A549 (cell line): Measurements from ENCODE around the gene FSD1.

ENCODE experiments used
- CHD4 ChIP-seq: fragments of 200-600 bp; sonication (generic); IDR thresholded peaks from 2 replicates; pipeline ENCODE4 v1.6.1; 2016; ENCODE audit warnings: antibody characterized with exemption, mild to moderate bottlenecking, borderline replicate concordance
- EHF ChIP-seq: fragments of 250-450 bp; sonication (Bioruptor Pico); IDR thresholded peaks from 2 replicates; pipeline ENCODE4 v1.5.0; 2020; ENCODE audit warnings: mild to moderate bottlenecking
- EP300 ChIP-seq, 2 experiments: fragments of >200 bp; sonication (Bioruptor Twin); formaldehyde crosslinking; IDR thresholded peaks; 2 replicates in 1 of 2; 3 replicates in 1 of 2; pipeline ENCODE4 v1.6.1; 2016 to 2017
- FOXS1 ChIP-seq: fragments of 250-450 bp; sonication (Bioruptor Pico); IDR thresholded peaks from 2 replicates; pipeline ENCODE4 v1.5.0; 2020; ENCODE audit warnings: mild to moderate bottlenecking, moderate library complexity
- KDM1A ChIP-seq: fragments of 200-600 bp; sonication (generic); IDR thresholded peaks from 2 replicates; pipeline ENCODE4 v1.6.1; 2016; ENCODE audit warnings: low read depth, mild to moderate bottlenecking
- POLR2A ChIP-seq: IDR thresholded peaks from 2 replicates; pipeline ENCODE4 v1.6.1; 2012; ENCODE audit warnings: mild to moderate bottlenecking, low read length
- POLR2AphosphoS2 ChIP-seq: conservative IDR thresholded peaks from 2 replicates; pipeline ENCODE4 v1.6.1; 2012; ENCODE audit warnings: low read length, improper control_type of control experiment, inconsistent platforms
- RNF2 ChIP-seq: fragments of 200-600 bp; sonication (generic); IDR thresholded peaks from 2 replicates; pipeline ENCODE4 v1.6.1; 2016; ENCODE audit warnings: low read depth, mild to moderate bottlenecking, antibody characterized with exemption, moderate library complexity, borderline replicate concordance
- TF ChIP-seq, protein P1 (sequence below): IDR thresholded peaks from 2 replicates; pipeline ENCODE4 v1.6.1; 2012
- TF ChIP-seq, protein P2 (sequence below): fragments of >200 bp; sonication (Bioruptor Twin); formaldehyde crosslinking; IDR thresholded peaks from 3 replicates; pipeline ENCODE4 v1.5.1; 2016
- TF ChIP-seq, protein P3 (sequence below): fragments of 200-600 bp; sonication (generic); IDR thresholded peaks from 2 replicates; pipeline ENCODE4 v1.6.1; 2016; ENCODE audit warnings: antibody characterized with exemption, mild to moderate bottlenecking, moderate library complexity
- TF ChIP-seq, protein P4 (sequence below): fragments of 150-350 bp; IDR thresholded peaks from 2 replicates; pipeline ENCODE4 v1.6.1; 2014; ENCODE audit warnings: low read depth, mild to moderate bottlenecking, low read length
- TF ChIP-seq, protein P5 (sequence below): fragments of 450-650 bp; IDR thresholded peaks from 2 replicates; pipeline ENCODE4 v1.6.1; 2014; ENCODE audit warnings: antibody characterized with exemption

DNA sequence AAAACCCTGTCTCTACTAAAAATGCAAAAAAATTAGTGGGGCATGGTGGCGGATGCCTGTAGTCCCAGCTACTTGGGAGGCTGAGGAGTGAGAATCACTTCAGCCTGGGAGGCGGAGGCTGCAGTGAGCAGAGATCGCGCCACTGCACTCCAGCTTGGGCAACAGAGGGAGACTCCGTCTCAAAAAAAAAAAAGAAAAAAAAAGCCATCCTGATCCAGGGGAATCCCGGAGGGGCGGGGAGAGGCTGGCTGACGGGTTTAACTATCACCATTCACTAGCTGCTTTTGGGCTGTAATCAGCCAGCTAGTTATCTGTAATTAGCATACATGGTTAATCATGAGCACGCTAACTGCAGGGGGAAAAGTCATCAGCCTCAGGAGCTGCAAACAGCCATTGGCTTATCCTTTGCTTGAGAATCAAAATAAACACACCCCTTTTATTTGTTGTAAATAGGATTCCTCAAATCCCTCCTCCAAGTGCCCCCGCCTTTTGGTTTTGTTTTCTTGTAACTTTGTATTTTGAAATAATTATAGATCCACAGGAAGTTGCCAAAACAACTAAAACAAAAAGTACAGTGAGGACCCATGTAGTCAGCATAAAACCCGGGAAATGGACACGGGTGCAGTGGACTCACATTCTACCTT lies 9.6 kb downstream of the FSD1 start:
- TF ChIP-seq, protein P1, sequence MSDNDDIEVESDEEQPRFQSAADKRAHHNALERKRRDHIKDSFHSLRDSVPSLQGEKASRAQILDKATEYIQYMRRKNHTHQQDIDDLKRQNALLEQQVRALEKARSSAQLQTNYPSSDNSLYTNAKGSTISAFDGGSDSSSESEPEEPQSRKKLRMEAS, result no peak
- TF ChIP-seq, protein P2, sequence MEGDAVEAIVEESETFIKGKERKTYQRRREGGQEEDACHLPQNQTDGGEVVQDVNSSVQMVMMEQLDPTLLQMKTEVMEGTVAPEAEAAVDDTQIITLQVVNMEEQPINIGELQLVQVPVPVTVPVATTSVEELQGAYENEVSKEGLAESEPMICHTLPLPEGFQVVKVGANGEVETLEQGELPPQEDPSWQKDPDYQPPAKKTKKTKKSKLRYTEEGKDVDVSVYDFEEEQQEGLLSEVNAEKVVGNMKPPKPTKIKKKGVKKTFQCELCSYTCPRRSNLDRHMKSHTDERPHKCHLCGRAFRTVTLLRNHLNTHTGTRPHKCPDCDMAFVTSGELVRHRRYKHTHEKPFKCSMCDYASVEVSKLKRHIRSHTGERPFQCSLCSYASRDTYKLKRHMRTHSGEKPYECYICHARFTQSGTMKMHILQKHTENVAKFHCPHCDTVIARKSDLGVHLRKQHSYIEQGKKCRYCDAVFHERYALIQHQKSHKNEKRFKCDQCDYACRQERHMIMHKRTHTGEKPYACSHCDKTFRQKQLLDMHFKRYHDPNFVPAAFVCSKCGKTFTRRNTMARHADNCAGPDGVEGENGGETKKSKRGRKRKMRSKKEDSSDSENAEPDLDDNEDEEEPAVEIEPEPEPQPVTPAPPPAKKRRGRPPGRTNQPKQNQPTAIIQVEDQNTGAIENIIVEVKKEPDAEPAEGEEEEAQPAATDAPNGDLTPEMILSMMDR, result no peak
- TF ChIP-seq EP300 (IDR thresholded peaks at IDR 0.05) (no peak), FOXS1 (CRISPR knock-in tag) (no peak), EHF (CRISPR knock-in tag) (no peak), POLR2A (no peak), CHD4 (no peak), KDM1A (no peak), RNF2 (no peak), POLR2AphosphoS2 (no peak)
- TF ChIP-seq, protein P3, sequence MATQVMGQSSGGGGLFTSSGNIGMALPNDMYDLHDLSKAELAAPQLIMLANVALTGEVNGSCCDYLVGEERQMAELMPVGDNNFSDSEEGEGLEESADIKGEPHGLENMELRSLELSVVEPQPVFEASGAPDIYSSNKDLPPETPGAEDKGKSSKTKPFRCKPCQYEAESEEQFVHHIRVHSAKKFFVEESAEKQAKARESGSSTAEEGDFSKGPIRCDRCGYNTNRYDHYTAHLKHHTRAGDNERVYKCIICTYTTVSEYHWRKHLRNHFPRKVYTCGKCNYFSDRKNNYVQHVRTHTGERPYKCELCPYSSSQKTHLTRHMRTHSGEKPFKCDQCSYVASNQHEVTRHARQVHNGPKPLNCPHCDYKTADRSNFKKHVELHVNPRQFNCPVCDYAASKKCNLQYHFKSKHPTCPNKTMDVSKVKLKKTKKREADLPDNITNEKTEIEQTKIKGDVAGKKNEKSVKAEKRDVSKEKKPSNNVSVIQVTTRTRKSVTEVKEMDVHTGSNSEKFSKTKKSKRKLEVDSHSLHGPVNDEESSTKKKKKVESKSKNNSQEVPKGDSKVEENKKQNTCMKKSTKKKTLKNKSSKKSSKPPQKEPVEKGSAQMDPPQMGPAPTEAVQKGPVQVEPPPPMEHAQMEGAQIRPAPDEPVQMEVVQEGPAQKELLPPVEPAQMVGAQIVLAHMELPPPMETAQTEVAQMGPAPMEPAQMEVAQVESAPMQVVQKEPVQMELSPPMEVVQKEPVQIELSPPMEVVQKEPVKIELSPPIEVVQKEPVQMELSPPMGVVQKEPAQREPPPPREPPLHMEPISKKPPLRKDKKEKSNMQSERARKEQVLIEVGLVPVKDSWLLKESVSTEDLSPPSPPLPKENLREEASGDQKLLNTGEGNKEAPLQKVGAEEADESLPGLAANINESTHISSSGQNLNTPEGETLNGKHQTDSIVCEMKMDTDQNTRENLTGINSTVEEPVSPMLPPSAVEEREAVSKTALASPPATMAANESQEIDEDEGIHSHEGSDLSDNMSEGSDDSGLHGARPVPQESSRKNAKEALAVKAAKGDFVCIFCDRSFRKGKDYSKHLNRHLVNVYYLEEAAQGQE, result no peak
- TF ChIP-seq, protein P4, sequence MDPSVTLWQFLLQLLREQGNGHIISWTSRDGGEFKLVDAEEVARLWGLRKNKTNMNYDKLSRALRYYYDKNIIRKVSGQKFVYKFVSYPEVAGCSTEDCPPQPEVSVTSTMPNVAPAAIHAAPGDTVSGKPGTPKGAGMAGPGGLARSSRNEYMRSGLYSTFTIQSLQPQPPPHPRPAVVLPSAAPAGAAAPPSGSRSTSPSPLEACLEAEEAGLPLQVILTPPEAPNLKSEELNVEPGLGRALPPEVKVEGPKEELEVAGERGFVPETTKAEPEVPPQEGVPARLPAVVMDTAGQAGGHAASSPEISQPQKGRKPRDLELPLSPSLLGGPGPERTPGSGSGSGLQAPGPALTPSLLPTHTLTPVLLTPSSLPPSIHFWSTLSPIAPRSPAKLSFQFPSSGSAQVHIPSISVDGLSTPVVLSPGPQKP, result no peak
- TF ChIP-seq, protein P5, sequence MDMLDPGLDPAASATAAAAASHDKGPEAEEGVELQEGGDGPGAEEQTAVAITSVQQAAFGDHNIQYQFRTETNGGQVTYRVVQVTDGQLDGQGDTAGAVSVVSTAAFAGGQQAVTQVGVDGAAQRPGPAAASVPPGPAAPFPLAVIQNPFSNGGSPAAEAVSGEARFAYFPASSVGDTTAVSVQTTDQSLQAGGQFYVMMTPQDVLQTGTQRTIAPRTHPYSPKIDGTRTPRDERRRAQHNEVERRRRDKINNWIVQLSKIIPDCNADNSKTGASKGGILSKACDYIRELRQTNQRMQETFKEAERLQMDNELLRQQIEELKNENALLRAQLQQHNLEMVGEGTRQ, result no peak
